ENCODE measurements around the gene NUTM1.
A peak's percentile ranks its signal among the peaks of the same experiment; 100 is the strongest.
"Not testable (repeated sequence)": the region's sequence is repeated elsewhere in the genome, so short reads cannot be mapped to it uniquely, and the experiment has no call there.

Gene NUTM1

DNA sequence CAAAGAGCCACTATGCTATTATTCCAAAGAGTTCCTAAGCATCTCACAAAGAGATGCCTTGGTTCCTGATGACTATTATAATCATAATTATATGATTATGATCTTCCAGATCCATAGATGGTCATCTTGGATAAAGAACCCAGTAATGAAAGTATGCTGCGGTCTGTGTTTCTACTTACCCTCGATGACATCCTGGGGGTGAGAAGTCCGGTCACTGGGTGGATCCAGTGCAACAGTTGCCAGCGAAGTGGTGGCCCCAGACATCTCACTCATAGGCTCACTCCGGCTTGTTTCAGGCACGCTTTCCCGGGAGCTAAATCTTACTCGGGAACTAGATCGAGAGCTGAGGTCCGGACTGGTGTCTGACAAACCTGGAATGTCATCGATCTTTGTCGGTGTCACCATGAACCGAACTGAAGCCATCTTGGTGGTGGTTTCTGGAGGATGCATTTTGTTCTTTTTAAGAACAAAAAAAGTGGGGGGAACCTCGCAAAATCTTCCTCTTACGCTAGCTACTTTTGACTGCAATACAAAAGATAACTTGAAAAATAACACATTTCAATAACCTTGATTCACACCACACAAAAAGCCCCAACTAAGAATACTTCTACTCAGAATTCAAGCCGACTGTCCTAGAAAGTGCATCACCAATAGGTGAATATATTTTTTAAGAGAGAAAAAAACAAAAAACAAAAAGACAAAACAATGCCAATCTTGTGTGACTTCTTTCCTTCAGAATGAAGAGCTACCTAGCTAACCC, 6.7 kb upstream of the NUTM1 start:
- no peak for DNase-seq (ENCODE audit: low read depth)

- DNase-seq (ENCODE audit: low read depth) = no peak
These were observed 6.0 kb upstream of the NUTM1 start for GRCh38 chr15:34336991-34337556.

GRCh38 chr15:34337557-34338306, 5.4 kb upstream of the NUTM1 start, which contains the start of gene SLC12A6:
Gene SLC12A6, minus strand, starts transcription at chr15:34337781. Its CDS starts 1,101 bp downstream, at chr15:34336680.
- peak; percentile 84 for DNase-seq (ENCODE audit: low read depth)

DNA sequence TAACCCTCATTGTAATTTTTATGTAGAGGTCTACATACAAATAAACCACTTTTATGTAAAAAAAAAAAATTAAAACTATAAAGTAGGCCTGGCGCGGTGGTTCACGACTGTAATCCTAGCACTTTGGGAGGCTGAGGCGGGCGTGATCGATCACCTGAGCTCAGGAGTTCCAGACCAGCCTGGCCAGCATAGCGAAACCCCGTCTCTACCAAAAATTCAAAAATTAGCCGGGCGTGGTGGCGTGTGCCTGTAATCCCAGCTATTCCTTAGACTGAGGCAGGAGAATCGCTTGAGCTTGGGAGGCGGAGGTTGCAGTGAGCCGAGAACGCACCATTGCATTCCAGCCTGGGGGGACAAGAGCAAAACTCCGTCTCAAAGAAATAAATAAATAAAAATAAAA, 4.8 kb upstream of the NUTM1 start:
- no peak for DNase-seq (ENCODE audit: low read depth)

DNA sequence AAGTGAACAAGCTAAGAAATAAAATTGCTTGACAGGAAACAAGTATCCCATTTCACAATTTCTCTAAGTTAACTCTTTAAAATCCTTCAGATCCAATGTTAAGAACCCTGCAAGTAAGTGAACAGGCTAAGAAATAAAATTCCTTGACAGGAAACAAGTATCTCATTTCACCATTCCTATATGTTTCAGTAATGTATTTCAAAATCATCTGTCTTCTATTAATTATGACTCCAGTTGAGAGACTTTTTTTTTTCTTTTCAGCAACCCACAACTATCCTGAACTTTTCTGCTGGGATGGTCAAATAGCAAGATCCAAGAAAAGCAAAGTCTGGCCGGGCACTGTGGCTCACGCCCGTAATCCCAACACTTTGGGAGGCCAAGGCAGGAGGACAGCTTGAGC, 3.2 kb upstream of the NUTM1 start:
- DNase-seq (ENCODE audit: low read depth) = no peak

- no peak for DNase-seq (ENCODE audit: low read depth)
These were observed 1.5 kb upstream of the NUTM1 start for GRCh38 chr15:34341381-34342212.

DNA sequence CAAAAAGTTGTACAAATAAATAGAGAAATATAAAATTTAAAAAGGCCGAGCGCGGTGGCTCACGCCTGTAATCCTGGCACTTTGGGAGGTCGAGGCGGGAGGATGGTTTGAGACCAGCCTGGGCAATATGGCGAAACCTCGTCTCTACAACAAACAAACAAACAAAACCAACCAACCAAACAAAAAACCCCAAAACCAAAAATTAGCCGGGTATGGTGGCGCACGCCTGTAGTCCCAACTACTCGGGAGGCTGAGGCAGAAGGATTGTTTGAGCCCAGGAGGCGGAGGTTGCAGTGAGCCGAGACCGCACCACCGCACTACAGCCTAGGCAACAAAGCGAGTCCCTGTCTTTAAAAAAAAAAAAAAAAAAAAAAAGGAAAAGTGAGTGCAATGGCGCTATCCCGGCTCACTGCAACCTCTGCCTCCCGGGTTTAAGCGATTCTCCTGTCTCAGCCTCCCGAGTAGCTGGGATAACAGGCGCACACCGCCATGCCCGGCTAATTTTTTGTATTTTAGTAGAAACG, 840 bp upstream of the NUTM1 start:
- not testable (repeated sequence) for DNase-seq (ENCODE audit: low read depth)

GRCh38 chr15:34347951-34348638, 5.0 kb downstream of the NUTM1 start:
- no peak for DNase-seq (ENCODE audit: low read depth)

DNA sequence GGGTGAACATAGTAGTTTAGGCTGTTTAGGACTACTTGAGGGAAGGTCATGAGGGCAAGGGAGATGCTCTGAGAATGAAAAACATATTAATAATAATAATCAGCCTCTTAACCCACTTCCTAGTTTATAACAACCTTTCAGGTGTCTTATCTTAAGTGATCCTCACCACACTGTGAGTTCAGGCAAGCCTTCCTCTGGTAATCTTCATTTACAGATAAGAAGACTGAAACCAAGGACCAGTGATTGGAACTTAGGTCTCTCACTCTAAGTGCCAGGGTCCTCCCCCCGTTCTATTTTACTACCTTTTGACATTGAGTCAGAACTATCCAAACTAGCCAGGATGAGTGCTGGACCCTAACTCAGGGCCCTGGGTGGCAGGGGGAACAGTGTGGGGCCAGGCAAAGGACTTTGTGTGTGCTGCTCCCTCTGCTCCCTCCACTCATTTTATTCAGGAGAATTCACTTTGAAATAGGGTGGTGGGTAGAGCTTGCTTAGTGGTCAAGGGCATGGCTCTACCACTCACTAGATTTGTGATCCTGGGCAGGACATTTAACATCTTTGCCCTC, 5.7 kb downstream of the NUTM1 start:
- no peak for DNase-seq (ENCODE audit: low read depth)

- DNase-seq (ENCODE audit: low read depth) = no peak
These were observed 6.7 kb downstream of the NUTM1 start for GRCh38 chr15:34349769-34350168.

DNA sequence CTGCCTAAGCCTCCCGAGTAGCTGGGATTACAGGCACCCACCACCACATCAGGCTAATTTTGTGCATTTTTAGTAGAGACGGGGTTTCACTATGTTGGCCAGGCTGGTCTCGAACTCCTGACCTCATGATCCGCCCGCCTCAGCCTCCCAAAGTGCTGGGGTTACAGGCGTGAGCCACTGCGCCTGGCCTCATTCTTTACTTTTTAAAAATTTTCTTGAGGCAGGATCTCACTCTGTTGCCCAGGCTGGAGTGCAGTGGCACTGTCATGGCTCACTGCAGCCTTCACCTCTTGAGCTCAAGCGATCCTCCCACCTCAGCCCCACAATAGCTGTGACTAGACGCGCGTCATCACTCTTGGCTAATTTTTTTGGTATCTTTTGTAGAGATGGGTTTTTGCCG, 9.9 kb downstream of the NUTM1 start:
- not testable (repeated sequence) for DNase-seq (ENCODE audit: low read depth)

- no peak for DNase-seq (ENCODE audit: low read depth)
These were observed 10.5 kb downstream of the NUTM1 start for GRCh38 chr15:34353627-34354026.

DNA sequence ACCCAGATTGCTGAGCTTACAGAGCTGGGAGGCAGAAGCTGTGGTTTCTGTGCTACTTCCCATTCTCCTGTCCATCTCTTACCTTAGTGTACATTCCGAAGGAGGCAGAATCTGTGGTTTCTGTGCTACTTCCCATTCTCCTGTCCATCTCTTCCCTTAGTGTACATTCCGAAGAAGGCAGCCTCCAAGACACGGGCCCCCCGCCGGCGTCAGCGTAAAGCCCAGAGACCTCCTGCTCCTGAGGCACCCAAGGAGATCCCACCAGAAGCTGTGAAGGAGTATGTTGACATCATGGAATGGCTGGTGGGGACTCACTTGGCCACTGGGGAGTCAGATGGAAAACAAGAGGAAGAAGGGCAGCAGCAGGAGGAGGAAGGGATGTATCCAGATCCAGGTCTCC, 11.2 kb downstream of the NUTM1 start:
- DNase-seq (ENCODE audit: low read depth) = no peak

DNA sequence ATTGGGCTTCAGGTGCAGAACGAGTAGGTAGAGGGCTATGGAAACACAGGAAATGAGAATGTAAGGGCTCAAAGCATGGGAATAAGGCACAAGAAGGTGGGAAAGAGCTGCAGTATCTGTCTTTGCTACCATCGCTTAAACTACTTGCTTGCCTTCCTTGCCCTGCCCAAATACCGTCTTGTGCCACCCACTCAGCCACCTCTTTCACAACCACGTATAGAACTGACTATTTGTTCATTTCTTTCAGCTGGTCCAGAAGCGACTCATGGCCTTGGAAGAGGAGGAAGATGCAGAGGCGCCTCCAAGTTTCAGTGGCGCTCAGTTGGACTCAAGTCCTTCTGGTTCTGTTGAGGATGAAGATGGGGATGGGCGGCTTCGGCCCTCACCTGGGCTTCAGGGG, 12.1 kb downstream of the NUTM1 start:
- DNase-seq (ENCODE audit: low read depth) = no peak

DNA sequence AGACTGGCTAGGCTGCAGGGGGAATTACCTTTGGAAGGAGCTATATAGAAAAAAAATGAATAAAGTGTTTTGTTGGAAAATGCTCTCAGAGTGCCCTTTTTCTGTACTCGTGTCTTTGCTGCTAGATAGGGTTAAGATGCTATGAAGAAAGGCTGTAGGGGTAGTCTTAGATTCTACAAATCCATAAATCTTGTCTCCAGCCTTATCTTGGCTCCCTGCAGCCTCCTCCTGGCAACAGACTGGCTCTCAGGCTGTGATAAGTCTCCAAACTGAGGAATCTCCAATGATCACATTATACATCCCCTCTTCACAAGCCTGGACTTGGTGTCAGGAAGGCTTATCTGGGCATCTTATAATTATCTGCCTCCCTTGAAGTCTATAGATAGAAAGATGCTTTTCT, 14.5 kb downstream of the NUTM1 start:
- no peak for DNase-seq (ENCODE audit: low read depth)

DNA sequence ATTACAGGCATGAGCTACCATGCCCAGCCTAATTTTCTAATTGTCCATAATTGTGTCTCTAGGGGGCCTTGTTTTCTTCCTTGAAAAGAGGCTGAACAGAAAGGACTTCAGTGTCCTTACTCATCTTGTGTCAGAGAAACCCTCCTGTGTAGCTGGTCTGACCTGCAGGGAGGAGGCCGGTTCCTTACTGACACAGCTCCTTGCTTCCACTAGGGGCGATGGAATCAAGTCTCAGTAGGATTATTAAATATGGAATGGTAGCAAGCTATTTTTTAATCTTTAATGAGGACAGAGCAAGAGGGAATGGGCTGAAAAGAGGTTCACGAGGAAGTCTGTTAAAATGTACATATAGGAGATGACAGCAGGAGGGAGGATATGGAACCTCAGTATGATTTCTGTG, 15.3 kb downstream of the NUTM1 start:
- DNase-seq (ENCODE audit: low read depth) = no peak

DNA sequence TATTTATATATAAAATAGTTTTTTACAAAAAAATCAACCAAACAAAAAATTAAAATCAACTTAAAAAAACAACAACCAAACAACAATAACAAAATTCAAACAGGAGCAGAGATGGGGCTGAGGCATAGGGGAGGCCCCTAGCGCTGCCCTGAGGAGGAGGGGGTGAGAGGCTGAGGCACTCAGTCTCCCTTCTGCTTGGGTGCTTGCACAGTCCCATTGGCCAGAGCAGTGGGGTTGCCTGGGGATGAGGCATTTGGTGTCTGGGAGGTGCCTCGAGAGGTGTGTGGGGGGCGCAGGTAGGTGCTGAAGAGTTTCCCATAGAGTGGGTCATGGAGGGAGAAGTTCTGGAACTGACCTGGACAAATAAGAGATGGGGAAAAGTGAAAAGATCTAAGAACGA, 15.8 kb downstream of the NUTM1 start:
- no peak for DNase-seq (ENCODE audit: low read depth)

DNA sequence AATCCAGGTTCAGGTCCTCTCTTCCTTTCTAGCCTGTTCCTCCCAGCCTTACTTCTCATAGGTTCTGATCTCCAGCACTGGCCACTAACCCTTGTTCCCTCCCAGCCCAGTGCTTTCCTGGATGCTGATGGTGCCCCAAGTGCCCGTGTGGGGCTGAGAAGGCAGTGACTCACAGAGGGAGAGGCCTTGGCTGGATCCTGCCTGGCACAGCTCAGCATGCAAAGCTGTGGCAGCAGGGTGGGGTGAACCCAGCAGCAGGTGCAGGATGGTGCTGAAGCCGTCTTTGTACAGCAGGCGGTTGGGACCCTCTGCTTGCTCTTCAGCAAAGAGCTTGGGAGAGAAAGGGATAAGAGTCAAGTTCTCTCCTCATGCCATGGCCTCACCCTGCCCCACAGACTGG, 16.3 kb downstream of the NUTM1 start:
- DNase-seq (ENCODE audit: low read depth) = no peak

DNA sequence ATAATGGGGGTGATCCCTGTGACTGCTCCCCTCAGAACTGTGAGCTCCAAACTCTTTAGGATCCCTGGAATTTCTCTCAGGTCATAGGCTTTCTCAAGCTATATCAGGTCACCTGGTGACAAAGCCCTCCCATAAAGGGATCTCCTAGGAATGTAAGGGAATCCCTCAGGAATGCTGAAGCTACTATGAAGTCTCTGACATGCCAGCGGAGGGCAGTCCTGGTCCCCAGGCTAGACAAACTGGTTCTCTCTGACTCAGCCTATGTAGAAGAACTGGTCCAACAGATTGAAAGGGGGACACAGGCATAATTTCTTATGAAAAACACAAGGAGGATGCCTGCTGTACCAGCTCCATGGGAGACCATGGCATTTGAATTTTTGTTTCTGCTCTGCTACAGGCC, 17.2 kb downstream of the NUTM1 start:
- no peak for DNase-seq (ENCODE audit: low read depth)

DNA sequence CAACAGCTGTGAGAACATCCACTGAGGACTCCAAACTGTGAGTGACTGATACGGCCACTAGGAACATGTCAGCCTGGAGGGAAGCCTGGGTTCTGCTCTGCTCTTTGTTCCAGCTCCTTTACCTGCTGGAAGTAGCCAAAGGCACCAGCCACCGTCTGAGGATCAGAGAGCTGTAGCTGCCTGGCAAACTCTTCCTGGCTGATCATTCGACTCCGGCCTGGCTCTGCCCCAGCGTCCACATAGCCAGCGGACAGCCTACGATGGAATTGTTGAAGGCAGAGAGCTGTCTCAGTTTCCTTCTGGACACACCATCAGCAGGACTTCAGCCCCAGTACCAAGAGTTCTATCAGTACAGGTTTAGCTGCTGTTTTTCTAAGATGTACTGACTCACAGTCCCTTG, 18.2 kb downstream of the NUTM1 start:
- DNase-seq (ENCODE audit: low read depth) = no peak

All from T follicular helper cell (primary cell).